HG03457 (cell line): ENCODE results near the gene MYO1H.

ENCODE experiments used
- ATAC-seq: cut with Tn5 transposase; IDR thresholded peaks from one replicate; pipeline ENCODE4 v1.9.1; 2021; ENCODE audit warnings: moderate number of reproducible peaks; ENCODE audit not compliant: unreplicated experiment

MYO1H gene

DNA sequence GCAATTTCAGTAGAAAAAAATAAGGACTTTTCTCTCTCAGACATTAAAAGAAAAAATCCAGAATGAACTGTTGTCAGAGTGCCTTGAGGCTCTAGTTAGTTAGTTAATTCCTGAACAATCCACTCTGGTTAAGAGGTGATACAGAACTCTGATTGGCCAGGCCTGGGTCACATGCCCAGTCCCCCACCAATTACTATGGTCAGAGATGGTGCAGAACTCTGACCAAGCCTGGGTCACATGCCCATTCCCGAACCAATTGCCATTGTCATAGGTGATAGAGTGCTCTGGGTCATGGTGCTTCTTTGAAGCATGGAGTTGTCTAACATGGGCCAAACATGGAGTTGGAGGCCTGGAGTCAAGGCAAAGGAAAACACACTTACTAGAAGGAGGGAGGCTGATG is 11.1 kb upstream of the MYO1H start:
- ATAC-seq, result no peak

DNA sequence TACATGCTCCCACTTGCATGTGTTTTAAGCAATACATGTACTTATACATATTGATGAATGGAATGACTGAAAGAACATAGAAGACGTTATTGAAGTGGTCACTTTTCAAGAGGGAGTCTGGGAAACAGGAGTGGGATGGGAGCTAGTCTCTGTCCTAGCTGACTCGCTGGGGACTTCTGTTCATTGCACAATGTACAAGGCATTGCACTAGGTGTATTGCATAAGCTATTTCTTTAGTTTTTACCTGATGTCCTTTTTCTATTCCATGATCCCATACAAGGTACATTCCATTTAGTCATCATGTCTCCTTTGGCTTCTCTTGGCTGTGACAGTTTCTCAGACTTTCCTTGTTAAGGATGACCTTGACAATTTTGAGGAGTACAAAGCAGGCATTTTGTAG is 4.0 kb upstream of the MYO1H start:
- ATAC-seq, result no peak

DNA sequence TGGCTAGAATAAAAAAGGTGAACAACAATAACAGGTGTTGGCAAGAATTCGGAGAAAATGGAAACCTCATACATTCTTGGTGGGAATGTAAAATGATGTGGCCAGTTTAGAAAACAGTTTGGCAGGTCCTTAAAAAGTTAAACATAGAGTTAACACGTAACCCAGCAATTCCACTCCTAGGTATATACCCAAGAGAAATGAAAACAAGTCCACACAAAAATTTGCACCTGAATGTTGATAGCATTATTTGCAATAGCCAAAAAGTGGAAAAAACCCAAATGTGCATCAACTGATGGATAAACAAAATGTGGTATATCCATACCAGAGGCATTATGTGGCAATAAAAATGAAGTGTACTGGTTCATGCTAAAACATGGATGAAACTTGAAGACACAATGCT is 2.3 kb upstream of the MYO1H start:
- ATAC-seq, result no peak

- no peak for ATAC-seq
Observed at GRCh38 chr12:109346920-109347319, 780 bp upstream of the MYO1H start.

GRCh38 chr12:109352184-109352583 is 4.5 kb downstream of the MYO1H start:
- ATAC-seq, result no peak

- ATAC-seq, result no peak
Observed at GRCh38 chr12:109356577-109356976, 8.9 kb downstream of the MYO1H start.

DNA sequence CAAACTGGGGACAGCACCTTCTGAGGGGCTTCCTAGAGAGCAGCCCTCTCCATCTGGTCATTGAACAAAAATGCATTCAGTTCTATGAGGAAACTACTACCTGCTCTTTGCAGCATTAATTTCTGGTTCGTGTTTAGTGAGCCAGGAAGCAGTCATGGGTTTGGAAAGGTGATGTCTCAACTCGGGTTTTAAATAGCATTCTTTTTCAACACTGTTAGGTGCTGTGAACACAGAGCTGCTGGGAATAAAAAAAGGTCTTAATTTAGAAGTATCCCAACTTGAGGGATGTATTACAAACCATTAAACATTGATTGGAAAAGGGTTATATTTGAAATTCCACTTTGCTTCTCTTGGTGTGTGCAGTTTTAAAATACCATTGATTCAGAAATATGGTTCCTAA is 9.3 kb downstream of the MYO1H start:
- no peak for ATAC-seq

- ATAC-seq, result no peak
Observed at GRCh38 chr12:109358154-109358869, 10.6 kb downstream of the MYO1H start.

- no peak for ATAC-seq
Observed at GRCh38 chr12:109359131-109359690, 11.5 kb downstream of the MYO1H start.

DNA sequence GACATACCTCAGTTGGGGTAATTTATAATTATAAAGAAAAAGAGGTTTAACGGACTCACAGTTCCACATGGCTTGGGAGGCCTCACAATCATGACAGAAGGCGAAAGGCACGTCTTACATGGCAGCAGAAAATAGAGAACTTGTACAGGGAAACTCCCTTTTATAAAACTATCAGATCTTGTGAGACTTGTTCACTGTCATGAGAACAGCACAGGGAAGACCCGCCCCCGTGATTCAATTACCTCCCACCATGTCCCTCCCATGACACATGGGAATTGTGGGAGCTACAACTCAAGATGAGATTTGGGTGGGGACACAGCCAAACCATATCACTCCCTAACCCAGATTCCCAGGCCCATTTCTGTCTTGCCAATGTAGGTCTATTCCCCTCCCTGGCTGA is 22.1 kb downstream of the MYO1H start:
- ATAC-seq, result no peak

GRCh38 chr12:109377139-109377685 is 29.5 kb downstream of the MYO1H start:
- ATAC-seq, result no peak

DNA sequence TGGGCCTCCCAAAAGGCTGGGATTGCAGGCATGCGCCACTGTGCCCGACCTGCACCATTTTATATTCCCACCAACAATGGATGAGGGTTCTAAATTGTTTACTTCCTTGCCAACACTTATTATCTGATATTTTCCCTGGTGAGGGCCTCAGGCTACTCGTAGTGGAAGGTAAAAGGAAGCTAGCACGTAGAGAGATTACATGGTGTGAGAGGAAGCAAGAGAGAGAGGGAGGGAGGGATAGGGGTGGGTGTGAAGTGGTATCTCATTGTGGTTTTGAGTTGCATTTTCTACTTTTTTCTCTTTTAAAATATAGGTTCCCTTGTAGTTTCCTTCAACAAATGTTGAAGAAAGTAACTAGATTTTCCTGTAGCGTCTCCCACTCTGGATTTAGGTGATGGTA is 30.9 kb downstream of the MYO1H start:
- no peak for ATAC-seq

GRCh38 chr12:109382031-109382430 is 34.3 kb downstream of the MYO1H start:
- ATAC-seq, result no peak

DNA sequence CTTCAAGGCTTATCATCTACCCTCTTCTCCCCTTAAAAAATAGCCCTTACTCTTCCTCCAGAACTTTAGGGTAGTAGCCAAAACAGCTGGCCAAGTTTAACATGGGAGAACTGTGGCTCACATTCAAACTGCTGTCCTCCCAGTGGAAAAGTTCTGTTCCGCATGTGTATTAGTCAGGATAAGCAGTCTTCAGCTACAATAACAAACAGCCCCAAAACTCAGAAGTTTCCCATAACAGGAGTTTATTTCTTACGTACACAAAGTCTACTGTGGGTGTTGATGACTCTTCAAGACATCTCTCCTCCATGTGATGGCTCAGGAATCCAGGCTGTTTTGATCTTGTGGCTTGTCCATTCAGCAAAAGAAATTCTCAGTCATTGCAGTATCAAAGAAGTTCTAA is 35.5 kb downstream of the MYO1H start:
- no peak for ATAC-seq

- no peak for ATAC-seq
Observed at GRCh38 chr12:109385339-109386058, 37.8 kb downstream of the MYO1H start.

DNA sequence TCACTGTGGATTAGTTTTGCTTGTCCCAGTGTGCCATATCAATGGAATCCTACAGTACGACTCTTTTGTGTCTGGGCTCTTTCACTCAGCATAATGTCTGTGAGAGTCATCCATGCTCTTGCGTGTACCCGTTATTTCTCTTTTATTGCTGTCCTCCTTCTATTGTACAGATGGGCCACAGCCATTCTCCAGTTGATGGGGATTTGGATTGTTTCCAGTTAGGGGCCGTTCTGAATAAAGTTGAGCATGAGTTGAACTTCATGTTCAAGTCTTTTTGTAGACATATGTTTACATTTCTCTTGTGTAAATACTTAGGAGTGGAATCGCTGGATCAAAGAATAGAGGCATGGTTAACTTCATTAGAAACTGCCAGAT is 38.3 kb downstream of the MYO1H start:
- ATAC-seq, result no peak

DNA sequence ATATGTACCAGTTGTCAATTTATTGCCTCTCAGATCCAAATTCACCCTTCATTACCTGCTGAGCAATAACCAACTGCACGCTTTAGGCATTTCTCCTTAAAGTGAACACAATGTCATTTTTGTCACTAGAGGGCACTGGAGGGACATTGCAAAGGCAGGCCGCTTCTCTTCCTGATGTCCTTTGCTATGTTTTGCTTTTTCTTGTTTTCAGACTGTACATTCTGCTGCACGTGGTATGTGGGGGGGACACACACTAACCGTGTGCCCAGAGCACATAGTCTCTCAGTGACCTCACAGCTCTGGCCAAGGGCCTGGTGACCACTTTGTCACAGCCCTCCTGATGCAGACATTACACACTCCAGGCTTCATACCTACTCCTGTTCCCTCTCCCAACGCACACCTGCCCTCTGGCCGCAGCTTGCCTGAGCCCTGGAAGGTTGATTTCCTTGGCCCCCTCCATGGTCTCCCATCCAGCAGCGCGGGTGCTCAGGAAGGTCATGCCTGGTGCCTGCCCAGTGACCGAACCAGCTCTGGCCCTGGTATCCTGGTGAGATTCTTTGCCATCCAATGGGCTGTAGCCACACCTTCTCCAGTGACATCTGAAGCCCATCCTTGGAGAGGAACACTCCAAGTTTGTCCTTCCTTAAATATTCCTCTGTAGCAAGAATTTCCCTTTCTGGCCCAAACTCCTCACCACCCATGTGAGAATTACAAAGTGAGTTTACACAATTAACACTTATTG is 39.9 kb downstream of the MYO1H start:
- ATAC-seq, result no peak

DNA sequence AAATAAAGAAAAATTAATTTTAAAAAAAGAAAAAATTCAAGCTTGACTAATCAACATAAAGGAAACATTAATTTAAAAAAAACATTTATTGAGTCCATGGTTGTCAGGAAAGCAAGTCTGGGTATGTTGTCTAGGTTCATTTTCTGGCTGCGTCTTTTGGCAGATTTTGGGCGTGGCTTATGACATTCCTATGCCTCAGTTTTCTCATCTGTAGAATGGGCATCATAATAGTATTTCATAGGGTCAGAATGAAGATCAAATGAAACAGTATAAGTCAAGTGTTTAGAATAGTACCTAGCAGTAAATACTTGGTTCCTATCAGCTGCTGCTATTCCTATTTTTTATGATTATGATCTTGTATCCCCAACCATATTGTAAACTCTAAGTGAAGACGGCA is 40.5 kb downstream of the MYO1H start:
- ATAC-seq, result no peak

DNA sequence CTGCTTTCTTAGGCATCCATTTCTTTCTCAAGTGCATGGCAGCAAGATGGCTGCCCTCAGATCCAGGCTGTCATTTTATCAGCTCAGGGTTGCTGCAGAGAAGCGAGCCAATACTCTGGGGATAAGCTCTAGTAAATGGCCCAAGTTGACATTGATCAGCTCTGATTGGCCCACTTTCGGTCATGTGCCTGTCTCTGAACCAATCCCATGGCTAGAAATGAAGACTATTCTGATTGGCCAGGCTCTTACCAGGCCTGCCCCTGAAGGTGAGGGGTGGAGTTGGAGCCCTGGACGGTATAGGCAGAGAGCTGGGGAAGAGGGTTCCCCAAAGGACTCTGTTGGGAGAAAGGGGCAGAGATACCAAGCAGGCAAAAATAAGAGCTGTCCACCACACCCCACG is 41.4 kb downstream of the MYO1H start:
- no peak for ATAC-seq

- no peak for ATAC-seq
Observed at GRCh38 chr12:109393437-109394345, 46.0 kb downstream of the MYO1H start.
